ENCODE data around the gene MRC2.

- TF ChIP-seq POLR2AphosphoS5 (IDR thresholded peaks at IDR 0.05; ENCODE audit: low read depth, low read length) (no peak), TAF1 (IDR thresholded peaks at IDR 0.05; ENCODE audit: borderline replicate concordance, low read depth, low read length) (no peak)
These were observed 86.7 kb downstream of the MRC2 start for GRCh38 chr17:62714016-62714777.
